HG03060 (cell line): ENCODE data around the gene PCBP3.

Experiments
- ATAC-seq: cut with Tn5 transposase; IDR thresholded peaks from one replicate; pipeline ENCODE4 v1.9.1; 2021; ENCODE audit warnings: low read depth, moderate number of reproducible peaks; ENCODE audit not compliant: unreplicated experiment

PCBP3 gene

GRCh38 chr21:45868086-45868485 is 224.6 kb downstream of the PCBP3 start:
- no peak for ATAC-seq

DNA sequence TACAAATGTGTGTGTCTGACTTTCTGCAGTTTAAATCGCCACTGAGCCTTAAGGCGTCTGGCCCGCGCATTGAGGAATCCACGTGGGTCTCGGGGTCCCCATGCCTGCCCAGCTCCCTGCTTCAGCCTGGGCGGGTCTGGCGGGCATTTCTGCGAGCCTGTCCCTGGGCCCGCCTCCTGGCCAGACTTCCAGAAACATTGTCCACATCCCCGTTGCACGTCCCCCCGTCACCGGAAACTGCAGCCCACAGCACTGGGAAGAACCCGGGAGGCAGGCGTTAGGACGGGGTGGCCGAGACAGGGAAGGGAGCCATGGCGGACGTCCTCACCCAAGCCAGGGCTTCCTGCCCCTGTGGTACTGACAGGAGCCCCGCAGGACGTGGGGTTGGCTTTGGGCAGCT is 225.0 kb downstream of the PCBP3 start:
- ATAC-seq = no peak

DNA sequence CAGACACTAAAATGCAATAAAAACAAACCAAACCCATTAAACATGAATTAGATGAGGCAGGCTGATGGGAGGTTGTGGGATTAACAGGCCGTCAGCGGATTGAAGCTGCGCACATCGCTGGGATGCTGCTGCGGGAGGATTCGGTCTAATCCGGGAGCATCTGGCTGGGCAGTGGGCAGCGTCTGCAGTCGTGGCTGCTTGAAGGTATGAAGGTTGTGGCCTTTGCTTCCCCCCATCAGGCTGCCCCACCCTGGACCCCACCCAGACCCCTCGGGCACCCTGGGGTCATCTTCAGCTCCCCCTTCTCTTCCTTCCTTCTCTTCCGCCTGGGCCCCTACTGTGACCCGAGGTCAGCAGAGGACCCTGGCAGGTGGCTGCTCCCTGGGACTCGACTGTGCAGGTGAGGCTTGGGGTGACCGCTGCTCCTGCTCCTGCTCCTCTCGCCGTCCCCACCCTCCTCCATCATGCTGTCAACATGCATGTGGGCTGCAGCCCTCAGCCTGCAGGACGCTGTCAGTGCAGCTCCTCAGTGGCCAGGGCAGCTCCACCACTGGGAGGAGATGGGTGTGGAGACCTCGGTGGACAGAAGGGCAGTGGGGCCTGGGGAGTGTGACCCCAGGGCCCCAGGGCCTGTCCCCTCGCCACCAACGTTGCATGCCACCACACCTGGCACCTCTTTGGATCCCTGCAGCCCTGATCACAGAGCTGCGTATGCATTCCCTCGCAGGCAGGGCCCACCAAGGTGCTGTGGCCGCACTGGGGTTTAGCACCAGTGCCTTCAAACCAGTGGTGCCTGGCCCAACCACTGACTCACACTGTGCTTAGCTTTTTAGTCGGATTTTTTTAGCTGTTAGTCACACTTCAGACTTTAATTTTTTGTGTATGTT is 225.8 kb downstream of the PCBP3 start:
- no peak for ATAC-seq

- ATAC-seq = no peak
Observed at GRCh38 chr21:45870421-45870820, 226.9 kb downstream of the PCBP3 start.

- no peak for ATAC-seq
Observed at GRCh38 chr21:45870851-45871615, 227.5 kb downstream of the PCBP3 start.

DNA sequence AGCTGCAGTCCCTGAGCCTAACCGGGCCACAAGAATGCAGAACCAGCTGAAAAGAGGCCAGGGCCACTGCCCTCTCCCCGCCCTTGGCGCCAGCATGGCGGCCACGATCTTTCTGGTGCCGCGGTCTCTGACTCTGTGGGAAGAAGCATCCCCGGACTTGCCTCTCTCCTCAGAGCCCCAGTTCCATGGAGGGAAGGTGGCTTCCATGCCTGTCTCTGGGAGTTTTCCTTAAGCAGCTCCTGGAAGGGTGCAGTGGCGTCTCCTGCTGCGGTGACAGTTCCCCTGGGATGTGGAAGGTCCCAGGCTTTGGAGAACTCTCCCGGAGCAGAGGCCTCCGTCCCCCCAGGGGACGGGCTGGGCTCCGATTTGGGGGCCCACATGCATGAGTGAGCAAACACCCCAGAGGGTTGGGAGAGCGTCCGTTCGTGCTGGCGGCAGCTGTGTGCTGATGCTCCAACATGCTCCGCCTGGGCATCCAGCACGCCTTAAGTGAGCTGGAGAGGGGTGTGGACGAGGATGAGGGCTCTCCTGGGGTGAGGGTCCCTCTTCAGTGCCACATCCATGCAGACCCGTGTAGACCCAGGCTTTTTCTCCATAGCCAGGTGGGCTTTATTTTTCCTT is 228.2 kb downstream of the PCBP3 start:
- no peak for ATAC-seq

DNA sequence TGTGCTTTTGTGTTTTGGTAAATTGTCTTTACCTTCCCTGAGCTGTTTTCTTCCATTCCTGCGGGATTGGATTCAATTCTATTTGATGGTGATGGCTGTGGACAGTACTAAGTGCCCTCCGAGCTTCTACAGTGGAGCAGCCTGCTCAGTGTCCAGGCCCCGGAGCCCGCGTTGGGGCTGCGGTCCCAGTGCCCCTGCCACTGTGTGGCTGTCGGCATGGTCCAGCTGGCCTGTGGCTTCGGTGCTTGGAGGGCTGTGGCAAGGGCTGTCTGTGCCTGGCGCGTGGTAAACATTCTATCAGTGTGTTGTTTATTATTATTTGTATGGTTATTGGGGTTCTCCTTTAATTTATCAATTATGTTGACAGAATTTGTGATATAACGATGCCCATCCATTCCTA is 228.9 kb downstream of the PCBP3 start:
- ATAC-seq = no peak

GRCh38 chr21:45872902-45873301 is 229.4 kb downstream of the PCBP3 start:
- ATAC-seq = no peak

DNA sequence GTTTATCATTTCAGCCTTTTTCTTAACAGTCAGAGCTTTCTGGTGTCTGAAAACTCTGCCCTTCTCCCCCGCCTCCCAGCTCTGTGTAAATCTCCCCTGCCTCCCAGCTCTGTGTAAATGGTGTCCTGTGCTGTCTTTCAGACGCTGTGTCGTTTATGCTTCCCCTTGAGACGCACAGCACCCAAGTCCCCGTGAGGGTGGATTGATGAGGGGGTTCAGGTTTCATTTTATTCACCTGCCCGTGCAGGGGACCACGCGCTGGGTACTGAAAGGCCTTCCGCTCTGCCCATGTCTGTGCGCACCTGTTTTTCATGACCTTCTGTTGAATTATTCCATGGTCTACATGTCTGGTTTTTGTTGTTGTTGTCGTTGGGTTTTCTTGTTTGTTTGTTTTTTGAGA is 229.9 kb downstream of the PCBP3 start:
- no peak for ATAC-seq

DNA sequence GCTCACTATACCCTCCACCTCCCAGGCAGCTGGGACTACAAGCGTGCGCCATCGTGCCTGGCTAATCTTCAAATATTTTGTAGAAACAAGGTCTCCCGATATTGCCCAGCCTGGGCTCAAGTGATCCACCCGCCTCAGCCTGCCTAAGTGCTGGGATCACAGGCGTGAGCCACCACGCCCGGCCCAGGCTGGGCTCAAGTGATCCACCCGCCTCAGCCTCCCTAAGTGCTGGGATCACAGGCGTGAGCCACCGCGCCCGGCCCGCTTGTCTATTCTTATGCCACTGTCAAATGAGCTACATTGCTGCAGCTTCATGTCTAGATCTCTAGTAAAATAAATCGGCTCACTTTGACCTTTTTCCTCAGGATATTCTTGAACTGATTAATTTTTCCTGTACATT is 230.3 kb downstream of the PCBP3 start:
- no peak for ATAC-seq

- no peak for ATAC-seq
Observed at GRCh38 chr21:45874716-45875415, 231.3 kb downstream of the PCBP3 start.

DNA sequence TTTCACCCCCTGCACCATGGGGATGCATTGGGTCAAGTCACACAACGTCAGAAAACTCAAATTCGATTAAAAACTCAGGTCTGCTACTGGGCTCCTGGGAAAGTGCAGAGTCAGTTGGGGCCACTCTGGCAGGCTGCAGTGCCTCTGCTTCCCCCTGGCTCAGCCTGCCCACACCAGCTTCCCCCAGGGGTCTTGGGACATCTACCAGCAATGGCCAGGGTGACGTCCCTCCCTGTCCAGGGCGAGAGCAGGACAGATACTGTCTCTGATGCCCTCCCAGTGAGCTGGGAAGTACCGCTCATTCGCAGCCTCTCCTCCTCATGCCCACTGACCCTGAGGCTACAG is 231.9 kb downstream of the PCBP3 start:
- ATAC-seq = no peak

GRCh38 chr21:45875881-45876280 is 232.4 kb downstream of the PCBP3 start:
- no peak for ATAC-seq

GRCh38 chr21:45876381-45877170 is 233.1 kb downstream of the PCBP3 start:
- no peak for ATAC-seq

- ATAC-seq = no peak
Observed at GRCh38 chr21:45877171-45877438, 233.6 kb downstream of the PCBP3 start.

- ATAC-seq = no peak
Observed at GRCh38 chr21:45877821-45878469, 234.4 kb downstream of the PCBP3 start.

GRCh38 chr21:45880097-45881068 is 236.9 kb downstream of the PCBP3 start:
- no peak for ATAC-seq

DNA sequence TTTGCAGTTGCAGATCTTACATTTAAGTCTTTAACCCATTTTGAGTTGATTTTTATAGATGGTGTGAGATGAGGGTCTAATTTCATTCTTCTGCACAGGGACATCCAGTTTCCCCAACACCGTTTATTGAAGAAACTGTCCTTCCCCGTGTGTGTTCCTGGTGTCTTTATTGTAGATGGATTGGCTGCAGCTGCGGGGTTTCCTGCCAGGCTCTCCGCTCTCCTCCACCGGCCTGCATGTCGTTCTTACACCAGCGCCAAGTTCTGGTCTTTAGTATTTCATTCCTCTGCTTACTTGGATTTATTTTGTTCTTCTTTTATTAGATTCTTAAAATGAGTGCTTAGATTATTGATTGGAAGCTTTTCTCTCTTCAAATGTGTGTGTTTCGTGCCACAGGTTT is 239.1 kb downstream of the PCBP3 start:
- no peak for ATAC-seq

- no peak for ATAC-seq
Observed at GRCh38 chr21:45883090-45883489, 239.6 kb downstream of the PCBP3 start.
